ENCODE results near the gene TMCC1.
A peak's percentile ranks its signal among the peaks of the same experiment; 100 is the strongest.

Gene TMCC1

DNA sequence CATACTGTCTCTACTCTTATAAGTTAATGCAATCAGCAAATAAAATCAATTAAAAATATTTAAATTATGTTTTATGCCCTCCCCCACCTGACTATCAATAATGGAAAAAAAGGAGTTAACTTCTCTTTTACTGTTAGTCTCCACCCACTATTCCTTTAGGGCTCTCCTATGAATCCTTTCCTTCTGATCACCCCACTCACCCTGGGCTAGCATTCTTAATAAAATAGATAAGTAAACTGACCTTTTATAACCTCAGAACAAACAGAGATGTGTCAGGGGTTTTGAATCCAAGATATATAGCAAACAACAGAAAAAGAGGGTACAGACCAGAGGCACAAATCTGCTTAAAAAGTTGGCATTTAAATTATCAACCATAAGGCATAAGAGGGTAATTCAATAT is 171.0 kb downstream of the TMCC1 start:
- TF ChIP-seq, protein P1, sequence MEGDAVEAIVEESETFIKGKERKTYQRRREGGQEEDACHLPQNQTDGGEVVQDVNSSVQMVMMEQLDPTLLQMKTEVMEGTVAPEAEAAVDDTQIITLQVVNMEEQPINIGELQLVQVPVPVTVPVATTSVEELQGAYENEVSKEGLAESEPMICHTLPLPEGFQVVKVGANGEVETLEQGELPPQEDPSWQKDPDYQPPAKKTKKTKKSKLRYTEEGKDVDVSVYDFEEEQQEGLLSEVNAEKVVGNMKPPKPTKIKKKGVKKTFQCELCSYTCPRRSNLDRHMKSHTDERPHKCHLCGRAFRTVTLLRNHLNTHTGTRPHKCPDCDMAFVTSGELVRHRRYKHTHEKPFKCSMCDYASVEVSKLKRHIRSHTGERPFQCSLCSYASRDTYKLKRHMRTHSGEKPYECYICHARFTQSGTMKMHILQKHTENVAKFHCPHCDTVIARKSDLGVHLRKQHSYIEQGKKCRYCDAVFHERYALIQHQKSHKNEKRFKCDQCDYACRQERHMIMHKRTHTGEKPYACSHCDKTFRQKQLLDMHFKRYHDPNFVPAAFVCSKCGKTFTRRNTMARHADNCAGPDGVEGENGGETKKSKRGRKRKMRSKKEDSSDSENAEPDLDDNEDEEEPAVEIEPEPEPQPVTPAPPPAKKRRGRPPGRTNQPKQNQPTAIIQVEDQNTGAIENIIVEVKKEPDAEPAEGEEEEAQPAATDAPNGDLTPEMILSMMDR (IDR thresholded peaks at IDR 0.05; ENCODE audit: insufficient read depth, low read depth, low read length, missing control alignments) = no peak
- H3K4me3 ChIP-seq (ENCODE audit: low read length) = no peak overlapping the region

DNA sequence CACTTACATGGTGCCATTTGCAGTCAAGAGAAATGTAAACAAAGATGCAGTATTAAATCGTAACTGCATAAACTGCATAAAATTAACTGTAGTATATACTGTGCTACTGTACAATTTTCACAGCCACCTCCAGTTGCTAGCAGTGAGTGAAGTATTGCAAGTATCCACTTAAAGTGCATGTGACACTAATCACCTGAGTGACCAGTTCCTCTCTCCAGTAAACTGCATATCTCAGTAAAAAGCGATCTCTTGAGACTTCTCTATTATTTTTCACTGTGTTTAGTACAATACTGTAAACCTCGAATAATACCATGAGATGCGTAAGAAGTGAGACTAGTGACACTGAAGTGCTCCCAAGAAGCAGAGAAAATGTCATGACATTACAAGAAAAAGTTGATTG is 175.3 kb downstream of the TMCC1 start:
- H3K4me3 ChIP-seq (ENCODE audit: low read length) = no peak overlapping the region
- DNase-seq (ENCODE audit: low read depth) = no peak
- TF ChIP-seq, protein P1 (IDR thresholded peaks at IDR 0.05; ENCODE audit: insufficient read depth, low read depth, low read length, missing control alignments) = no peak

More for the DNA sequence above, 171.0 kb downstream of the TMCC1 start:
- no peak for DNase-seq (ENCODE audit: low read depth)

DNA sequence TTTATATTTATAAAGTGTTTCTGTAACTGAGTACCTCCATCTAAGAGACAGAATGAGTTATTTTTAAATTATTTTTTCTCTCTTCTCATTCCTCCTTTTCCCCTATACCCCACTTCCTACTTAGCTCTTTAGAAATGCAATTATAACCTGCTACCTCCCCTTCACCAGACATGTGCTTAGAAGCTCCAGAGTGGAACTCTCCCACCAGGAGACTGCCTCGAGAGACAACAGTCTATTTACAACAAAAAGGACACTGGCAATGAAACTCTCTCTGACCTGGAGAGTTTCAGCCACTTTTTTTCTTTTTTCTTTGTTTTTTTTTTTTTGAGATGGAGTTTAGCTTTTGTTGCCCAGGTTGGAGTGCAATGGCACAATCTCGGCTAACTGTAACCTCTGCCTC is 177.7 kb downstream of the TMCC1 start:
- no peak overlapping the region for H3K4me3 ChIP-seq (ENCODE audit: low read length)
- no peak for DNase-seq (ENCODE audit: low read depth)
- TF ChIP-seq, protein P1 (IDR thresholded peaks at IDR 0.05; ENCODE audit: insufficient read depth, low read depth, low read length, missing control alignments) = no peak

DNA sequence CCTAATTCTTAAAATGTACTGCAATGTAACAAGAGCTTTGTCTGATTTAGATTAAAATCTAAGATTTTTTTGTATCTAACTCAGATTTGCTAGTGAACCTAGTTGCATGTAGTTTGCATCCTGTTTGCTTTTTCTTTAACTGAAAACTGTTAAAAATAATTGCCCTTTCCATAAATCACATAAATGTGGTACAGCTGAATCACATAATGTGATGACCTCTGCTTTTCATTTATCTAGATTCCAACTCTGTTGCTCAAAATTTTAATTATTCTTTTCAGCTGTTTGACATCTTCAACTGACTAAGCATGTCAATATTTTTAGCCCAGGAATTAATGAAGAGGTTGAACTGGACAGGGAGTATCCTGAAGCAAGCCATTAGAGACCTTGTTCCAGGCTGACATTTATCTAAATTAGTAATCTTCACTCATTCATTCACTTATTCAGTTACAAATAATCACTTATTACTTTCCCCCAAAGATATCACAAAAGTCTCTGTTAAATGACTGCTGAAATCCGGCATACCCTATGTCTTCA is 185.1 kb downstream of the TMCC1 start:
- TF ChIP-seq, protein P1 (IDR thresholded peaks at IDR 0.05; ENCODE audit: insufficient read depth, low read depth, low read length, missing control alignments) = no peak
- no peak for DNase-seq (ENCODE audit: low read depth)
- H3K4me3 ChIP-seq (ENCODE audit: low read length) = no peak overlapping the region

DNA sequence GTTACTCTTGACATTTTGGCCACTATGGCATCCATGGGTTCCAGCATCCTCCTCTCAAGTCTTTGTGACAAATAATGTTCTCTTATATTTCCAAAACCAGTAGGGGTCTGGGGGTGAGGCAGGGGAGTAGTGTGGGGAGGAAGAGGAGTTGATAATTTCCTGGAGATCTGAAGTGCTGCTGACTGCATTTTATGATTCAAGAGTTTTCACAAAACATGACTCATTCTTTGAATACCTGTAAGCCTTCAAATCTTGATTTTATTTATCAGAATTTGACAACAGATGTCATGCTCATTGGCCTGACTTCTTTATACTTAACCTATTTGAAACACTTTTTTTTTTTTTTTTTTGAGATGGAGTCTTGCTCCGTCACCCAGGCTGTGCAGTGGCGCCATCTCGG is 188.2 kb downstream of the TMCC1 start:
- TF ChIP-seq, protein P1 (IDR thresholded peaks at IDR 0.05; ENCODE audit: insufficient read depth, low read depth, low read length, missing control alignments) = no peak
- H3K4me3 ChIP-seq (ENCODE audit: low read length) = no peak overlapping the region
- DNase-seq (ENCODE audit: low read depth) = peak; percentile 21

DNA sequence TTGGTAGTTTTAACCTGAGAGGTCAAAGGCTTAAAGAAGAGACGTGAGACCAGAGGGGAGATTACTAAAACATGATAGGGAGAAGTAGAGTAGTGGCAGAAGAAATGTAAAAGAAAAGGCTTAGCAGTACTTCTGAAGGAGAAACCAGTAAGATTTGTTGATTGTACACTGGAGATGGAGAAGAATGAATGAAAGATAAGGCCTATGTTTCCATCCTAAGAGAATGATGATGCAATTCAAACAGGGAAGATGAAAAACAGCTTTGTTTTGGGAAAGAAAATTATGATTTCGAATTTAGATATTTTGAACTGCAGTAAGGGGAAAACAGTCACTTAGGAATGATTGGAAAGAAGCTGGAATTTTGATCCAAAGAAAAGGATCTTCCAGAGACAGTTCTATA is 189.6 kb downstream of the TMCC1 start:
- no peak for DNase-seq (ENCODE audit: low read depth)
- no peak overlapping the region for H3K4me3 ChIP-seq (ENCODE audit: low read length)
- TF ChIP-seq, protein P1 (IDR thresholded peaks at IDR 0.05; ENCODE audit: insufficient read depth, low read depth, low read length, missing control alignments) = no peak
